Adrenal gland (tissue), 5 donors: ENCODE data around the gene ABCF2.

Experiments
- POLR2A ChIP-seq, 2 donors: fragments of 450-650 bp; IDR thresholded peaks; one replicate each; pipeline ENCODE4 v1.6.1; 2017; ENCODE audit warnings: antibody characterized with exemption in 2 of 2, mild to moderate bottlenecking in 2 of 2, moderate library complexity in 1 of 2
- TF ChIP-seq, protein P1 (sequence below), 6 experiments: fragments of 450-650 bp in 4 of 6; fragments of 200-600 bp in 2 of 6; sonication (generic) in 1 of 6; IDR thresholded peaks; 1 replicate in 5 of 6; 2 replicates in 1 of 6; pipeline versions ENCODE4 v1.5.1 to v1.8.0; 2016 to 2021; ENCODE audit warnings: antibody characterized with exemption in 6 of 6, mild to moderate bottlenecking in 2 of 6, moderate library complexity in 1 of 6
- donor health status: DM: no; HTN: no; CAD: no.

DNA sequence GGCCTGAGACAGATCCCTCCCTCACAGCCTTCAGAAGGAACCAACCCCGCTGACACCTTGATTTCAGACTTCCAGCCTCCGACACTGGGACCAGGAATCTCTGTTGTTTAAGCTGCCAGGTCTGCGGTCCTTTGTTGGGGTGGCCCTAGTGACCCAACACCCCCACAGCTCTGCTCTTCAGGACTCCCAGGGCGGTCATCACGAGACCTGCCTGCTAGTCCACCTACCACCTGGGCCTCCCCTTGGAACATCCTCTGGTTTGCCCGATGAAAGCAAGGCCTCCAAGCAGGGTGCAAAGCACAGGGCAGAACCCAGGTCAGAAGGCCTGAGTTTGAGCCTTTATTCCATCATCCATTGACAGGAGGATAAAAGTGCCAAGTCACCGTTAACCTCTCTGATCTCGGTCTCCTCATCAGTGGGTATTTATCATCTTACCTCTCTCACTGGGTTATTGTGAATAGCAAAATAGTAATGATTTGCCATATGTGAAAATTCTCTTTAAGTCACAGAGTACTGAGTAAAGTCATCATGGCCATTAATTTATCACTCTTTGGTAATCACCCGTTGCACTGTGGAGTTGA, 38.4 kb upstream of the ABCF2 start:
- no peak for TF ChIP-seq POLR2A (IDR thresholded peaks at IDR 0.05)
- TF ChIP-seq, protein P1, sequence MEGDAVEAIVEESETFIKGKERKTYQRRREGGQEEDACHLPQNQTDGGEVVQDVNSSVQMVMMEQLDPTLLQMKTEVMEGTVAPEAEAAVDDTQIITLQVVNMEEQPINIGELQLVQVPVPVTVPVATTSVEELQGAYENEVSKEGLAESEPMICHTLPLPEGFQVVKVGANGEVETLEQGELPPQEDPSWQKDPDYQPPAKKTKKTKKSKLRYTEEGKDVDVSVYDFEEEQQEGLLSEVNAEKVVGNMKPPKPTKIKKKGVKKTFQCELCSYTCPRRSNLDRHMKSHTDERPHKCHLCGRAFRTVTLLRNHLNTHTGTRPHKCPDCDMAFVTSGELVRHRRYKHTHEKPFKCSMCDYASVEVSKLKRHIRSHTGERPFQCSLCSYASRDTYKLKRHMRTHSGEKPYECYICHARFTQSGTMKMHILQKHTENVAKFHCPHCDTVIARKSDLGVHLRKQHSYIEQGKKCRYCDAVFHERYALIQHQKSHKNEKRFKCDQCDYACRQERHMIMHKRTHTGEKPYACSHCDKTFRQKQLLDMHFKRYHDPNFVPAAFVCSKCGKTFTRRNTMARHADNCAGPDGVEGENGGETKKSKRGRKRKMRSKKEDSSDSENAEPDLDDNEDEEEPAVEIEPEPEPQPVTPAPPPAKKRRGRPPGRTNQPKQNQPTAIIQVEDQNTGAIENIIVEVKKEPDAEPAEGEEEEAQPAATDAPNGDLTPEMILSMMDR (IDR thresholded peaks at IDR 0.05), result no peak
